CD4-positive, alpha-beta T cell treated with Interleukin-4 for 4 hours (primary cell): ENCODE data around the gene ZSCAN21.
"Not testable (repeated sequence)": the region's sequence is repeated elsewhere in the genome, so short reads cannot be mapped to it uniquely, and the experiment has no call there.

Experiments used
- DNase-seq: peaks from one replicate; pipeline ENCODE4 v3.0.0-alpha.2; 2020

Gene ZSCAN21

GRCh38 chr7:100049441-100050291 lies at the start of gene ZSCAN21:
ZSCAN21 (plus strand) TSS chr7:100049774; CDS start chr7:100057007, 7,233 bp downstream.
- peak; percentile 80 for DNase-seq

- DNase-seq, result no peak
Observed at GRCh38 chr7:100000239-100000638, 49.3 kb upstream of the ZSCAN21 start.

DNA sequence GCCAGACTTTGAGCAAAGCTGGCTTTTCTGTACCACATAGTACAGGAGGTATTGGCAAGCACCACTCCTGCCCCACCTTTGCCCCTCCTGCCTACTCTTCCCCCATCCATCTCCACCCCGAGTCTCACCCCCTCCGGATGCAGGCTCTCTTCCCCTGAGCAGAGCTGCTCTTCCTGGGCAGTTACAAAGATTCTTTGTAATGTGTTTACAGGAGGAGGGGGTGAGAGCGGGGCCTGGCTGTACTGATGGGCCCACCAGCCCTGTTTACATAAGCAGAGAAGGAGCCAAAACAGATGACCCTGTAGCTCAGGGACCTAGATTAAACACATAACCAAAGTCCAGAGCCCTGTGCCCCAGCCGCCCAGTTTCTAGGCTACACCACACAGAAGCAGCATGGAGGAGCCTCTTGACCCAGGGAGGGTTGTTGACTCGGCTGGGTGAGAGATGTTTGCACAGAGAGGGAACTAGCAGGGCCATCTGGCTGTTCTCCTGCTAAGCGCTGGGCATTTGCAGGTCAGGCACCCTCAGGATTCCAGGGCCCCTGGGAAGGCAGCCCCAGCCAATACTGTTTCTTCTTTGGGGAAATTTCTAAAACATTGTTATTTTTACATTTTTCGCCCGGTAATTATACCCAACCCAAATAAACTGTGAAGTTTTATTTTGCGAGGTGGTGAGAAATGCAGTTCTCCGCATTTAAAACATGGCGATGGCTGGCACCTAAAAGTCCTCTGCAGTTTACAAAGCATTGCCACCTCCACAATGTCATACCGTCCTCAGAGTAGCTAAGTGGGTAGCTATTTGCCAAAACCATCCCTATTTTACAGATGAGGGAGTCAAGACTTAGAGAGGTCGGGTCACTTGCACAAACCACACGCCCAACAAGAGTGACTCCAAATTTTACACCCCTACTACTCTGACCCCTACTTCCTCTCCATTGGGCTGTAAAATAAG lies 45.6 kb upstream of the ZSCAN21 start:
- DNase-seq, result no peak

DNA sequence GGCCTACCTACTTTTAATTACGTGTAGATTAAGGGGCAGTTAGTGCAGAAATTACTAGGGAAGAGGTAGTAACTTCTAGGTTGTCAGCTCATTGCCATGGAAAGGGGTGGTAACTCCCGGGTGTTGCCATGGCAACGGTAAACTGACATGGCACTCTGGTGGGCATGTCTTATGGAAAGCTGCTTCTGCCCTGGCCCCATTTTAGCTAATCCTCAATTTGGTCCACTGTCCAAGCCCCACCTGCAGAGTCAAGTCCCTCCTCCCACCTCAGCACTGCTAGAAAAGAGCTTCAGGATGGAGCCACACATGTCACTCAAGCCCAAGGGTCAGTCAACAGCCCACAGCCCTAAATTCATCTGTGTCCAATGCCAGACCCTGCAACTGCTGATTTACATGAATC lies 41.7 kb upstream of the ZSCAN21 start:
- DNase-seq, result no peak

DNA sequence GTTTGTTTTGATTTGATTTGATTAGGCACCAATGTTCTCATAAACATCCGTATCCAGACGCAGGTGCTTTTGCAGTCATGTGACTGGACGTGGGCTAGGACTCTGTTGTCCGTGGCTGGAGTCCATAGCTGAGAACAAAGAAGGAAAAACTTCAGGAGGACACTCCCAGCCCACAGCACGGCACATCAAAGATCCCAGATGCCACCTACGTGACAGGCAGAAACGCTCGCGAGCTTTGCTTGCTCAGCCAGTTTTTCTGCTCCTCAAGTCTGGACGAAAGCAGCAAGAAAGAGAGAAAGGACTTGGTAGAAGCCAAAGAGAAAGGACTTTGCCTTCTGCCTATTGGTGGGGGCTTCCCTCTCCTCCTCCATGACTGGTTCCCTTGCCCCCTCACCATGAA lies 41.0 kb upstream of the ZSCAN21 start:
- DNase-seq, result no peak

DNA sequence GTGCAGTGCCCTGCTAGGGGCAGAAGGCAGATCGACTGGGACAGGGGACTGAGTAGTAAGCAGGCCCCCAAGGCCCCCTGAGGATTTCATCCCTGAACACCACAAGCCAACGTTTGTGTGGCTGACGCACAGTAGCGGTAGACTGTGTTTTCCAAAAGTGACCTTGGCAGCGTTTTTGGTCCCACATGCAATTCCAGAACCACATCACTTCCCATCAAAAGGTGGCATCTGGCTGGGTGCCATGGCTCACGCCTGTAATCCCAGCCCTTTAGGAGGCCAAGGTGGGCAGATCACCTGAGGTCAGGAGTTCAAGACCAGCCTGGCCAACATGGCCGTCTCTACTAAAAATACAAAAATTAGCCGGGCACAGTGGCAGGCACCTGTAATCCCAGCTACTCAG lies 39.6 kb upstream of the ZSCAN21 start:
- not testable (repeated sequence) for DNase-seq

GRCh38 chr7:100010901-100011300 lies 38.7 kb upstream of the ZSCAN21 start:
- DNase-seq, result no peak

DNA sequence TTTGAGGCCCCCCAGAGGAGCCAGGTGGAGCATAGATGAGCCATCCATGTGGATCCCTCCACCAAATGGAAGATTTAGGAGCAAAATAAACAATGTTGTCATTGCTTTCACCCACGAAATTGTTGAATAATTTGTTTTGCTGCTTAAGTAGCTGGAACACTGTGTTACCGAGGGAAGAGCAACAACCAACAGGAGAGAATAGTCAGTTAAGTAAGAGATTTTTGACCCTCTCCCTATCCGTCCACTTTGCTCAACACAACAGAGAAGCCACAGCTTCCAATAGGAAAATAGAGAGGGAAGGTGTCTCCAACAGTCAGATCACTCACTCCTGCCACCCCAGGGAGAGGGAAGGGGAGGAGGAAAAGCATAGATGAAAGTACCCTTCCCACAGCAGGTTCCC lies 38.1 kb upstream of the ZSCAN21 start:
- no peak for DNase-seq

DNA sequence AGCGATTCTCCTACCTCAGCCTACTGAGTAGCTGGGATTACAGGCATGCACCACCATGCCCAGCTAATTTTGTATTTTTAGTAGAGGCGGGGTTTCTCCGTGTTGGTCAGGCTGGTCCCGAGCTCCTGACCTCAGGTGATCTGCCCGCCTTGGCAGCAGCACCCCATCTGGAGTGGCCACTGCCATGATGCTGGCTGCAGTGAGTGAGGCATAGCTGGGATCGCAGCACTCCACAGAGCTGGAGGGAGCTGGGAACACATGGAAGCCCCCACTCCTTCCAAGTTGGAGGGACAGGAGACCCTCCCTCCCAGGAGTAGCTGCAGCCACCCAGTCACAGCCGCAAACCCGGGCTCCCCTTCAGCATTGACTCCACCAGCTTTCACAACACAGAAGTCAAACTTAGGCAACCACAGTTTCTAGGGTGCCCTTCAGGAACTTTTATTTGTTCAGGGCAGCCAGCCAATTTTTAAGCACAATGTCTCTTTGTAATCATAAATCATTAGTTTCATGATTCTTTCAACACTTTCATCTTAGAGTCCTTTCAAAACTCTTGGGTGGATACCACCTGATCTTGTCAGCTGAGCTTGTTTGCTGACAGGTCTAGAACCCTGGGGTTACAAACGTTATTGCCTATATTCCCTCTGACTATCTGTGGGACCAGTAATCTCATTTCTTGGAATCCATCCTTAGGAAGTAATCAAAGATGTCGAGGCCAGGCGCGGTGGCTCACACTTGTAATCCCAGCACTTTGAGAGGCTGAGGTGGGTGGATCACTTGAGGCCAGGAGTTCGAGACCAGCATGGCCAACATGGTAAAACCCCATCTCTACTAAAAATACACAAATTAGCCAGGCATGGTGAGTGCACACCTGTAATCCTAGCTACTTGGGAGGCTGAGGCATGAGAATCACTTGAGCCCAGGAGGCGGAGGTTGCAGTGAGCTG lies 36.9 kb upstream of the ZSCAN21 start:
- DNase-seq, result not testable (repeated sequence)

GRCh38 chr7:100013328-100013676 lies 36.3 kb upstream of the ZSCAN21 start:
- DNase-seq, result peak; percentile 18

GRCh38 chr7:100015232-100016214 lies 34.1 kb upstream of the ZSCAN21 start, which contains the start of gene ZKSCAN1:
ZKSCAN1 (plus strand) TSS chr7:100015596; CDS start chr7:100023507, 7,911 bp downstream.
- peak; percentile 87 for DNase-seq

GRCh38 chr7:100016215-100016901 lies 33.2 kb upstream of the ZSCAN21 start:
- DNase-seq, result no peak

DNA sequence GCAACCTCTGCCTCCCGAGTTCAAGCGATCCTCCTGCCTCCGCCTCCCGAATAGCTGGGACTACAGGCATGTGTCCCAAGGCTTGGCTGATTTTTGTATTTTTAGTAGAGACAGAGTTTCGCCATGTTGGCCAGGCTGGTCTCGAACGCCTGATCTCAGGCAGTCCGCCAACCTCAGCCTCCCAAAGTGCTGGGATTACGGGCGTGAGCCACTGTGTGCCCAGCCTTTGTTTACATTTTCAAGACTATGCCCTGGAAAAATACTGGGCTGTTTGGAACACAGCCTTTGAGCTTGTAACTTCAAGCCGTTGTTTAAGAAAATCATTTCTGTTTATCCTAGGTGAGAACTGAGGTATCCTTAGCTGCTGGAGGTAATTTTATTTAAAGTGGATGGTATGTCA lies 32.3 kb upstream of the ZSCAN21 start:
- no peak for DNase-seq

DNA sequence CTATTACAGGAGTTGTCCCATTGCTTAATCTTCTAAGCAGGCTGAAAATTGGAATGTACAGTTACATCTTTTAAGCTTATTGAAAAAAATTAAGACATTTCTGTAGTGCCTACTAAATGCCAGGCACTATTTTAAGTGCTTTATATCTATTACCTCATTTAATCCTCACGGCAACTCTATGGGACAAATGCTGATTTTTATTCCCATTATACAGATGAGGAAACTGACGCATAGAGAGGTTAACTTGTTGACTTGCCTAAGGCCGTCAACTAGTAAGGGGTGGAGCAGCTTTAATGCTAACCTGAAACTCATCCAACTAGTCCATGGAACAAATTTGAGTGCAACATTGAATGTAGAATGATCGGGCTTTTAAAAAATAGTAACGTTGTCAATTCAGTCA lies 31.7 kb upstream of the ZSCAN21 start:
- DNase-seq, result no peak

DNA sequence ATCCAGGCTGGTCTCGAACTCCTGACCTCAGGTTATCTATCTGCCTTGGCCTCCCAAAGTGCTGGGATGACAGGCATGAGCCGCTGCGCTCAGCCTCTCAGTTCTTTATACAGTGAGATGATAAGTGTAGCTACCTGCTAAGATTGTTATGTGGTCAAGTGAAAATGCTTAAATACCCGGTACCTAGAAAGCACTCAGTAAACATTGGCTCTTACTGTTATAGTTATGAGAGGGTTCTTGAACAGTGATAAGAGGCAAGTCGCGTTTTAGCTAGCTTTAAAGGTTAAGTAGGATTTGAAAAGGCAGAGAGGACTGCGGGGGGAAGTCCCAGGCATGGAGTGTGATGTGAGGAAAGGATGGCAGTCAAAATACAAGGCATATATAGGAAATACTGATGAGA lies 29.7 kb upstream of the ZSCAN21 start:
- DNase-seq, result no peak

GRCh38 chr7:100021297-100021696 lies 28.3 kb upstream of the ZSCAN21 start:
- DNase-seq, result no peak

GRCh38 chr7:100022621-100023020 lies 27.0 kb upstream of the ZSCAN21 start:
- DNase-seq, result no peak

DNA sequence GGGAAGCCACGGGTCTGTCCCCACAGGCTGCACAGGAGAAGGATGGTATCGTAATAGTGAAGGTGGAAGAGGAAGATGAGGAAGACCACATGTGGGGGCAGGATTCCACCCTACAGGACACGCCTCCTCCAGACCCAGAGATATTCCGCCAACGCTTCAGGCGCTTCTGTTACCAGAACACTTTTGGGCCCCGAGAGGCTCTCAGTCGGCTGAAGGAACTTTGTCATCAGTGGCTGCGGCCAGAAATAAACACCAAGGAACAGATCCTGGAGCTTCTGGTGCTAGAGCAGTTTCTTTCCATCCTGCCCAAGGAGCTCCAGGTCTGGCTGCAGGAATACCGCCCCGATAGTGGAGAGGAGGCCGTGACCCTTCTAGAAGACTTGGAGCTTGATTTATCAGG lies 26.0 kb upstream of the ZSCAN21 start:
- no peak for DNase-seq

GRCh38 chr7:100024020-100024619 lies 25.5 kb upstream of the ZSCAN21 start:
- DNase-seq, result no peak

DNA sequence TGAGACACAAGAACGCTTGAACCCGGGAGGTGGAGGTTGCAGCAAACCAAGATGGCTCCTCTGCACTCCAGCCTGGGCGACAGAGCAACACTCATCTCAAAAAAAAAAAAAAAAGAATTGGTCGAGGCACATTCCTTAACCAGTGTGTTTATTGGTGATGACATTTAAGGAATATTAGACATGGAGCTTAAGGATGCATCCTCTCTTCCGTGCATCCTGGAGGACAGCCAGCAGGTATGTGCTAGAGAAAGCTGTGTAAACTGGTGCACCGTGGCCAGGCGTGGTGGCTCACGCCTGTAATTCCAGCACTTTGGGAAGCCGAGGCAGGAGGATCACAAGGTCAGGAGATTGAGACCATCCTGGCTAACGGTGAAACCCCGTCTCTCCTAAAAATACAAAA lies 22.4 kb upstream of the ZSCAN21 start:
- DNase-seq, result no peak
